Thoracic aorta (tissue), 2 donors: Measurements from ENCODE around the gene PCNX2. TPM values are rescaled to one million over a fixed set of nuclear protein-coding genes. Genes with fewer than 3 reads are reported as not detected.

Experiments used
- ATAC-seq: fragments of 150-250 bp; one replicate; pipeline ENCODE4 v1.8.0; 2017; ENCODE audit warnings: low read depth; ENCODE audit not compliant: insufficient number of reproducible peaks, low FRiP score
- DNase-seq: peaks from one replicate; pipeline ENCODE4 v3.0.0-alpha.2; 2020; ENCODE audit warnings: low spot score
- H3K27ac ChIP-seq, 2 donors: fragments of 200-600 bp; sonication (generic); 1 replicate in 1 of 2; 2 replicates in 1 of 2; pipeline ENCODE4 v1.5.1; 2016; ENCODE audit warnings: mild to moderate bottlenecking in 2 of 2, moderate library complexity in 2 of 2
- H3K27me3 ChIP-seq: fragments of 200-600 bp; sonication (generic); replicated peaks from 2 replicates; pipeline ENCODE4 v1.6.0; 2016; ENCODE audit warnings: mild to moderate bottlenecking; ENCODE audit not compliant: insufficient read depth
- H3K36me3 ChIP-seq: fragments of 200-600 bp; sonication (generic); one replicate; pipeline ENCODE4 v1.5.1; 2016
- H3K4me1 ChIP-seq, 2 donors: fragments of 200-600 bp; sonication (generic); 1 replicate in 1 of 2; 2 replicates in 1 of 2; pipeline versions ENCODE4 v1.5.1 to v1.6.0; 2016; ENCODE audit warnings: low read depth in 2 of 2, mild to moderate bottlenecking in 1 of 2; ENCODE audit not compliant: control insufficient read depth in 1 of 2
- H3K4me3 ChIP-seq: fragments of 200-600 bp; sonication (generic); 2 replicates; pipeline ENCODE4 v1.5.1; 2016; ENCODE audit warnings: mild to moderate bottlenecking
- H3K9me3 ChIP-seq: fragments of 200-600 bp; sonication (generic); 2 replicates; pipeline ENCODE4 v1.5.1; 2016
- total RNA-seq, 2 donors: library from RNA; depleted of rRNA; stranded (reverse); fragments of >200 nt; gene quantifications; one replicate each; pipeline versions ENCODE4 v1.1.0 to v1.2.3, GENCODE V29; 2016
- TF ChIP-seq, protein P1 (sequence below): fragments of 200-600 bp; sonication (generic); IDR thresholded peaks from one replicate; pipeline ENCODE4 v1.5.1; 2019; ENCODE audit warnings: antibody characterized with exemption

PCNX2 gene
- total RNA-seq, 2 donors from 2014 or later = 13.6 to 14.8 TPM

- Histone ChIP-seq H3K27ac (no peak overlapping the region), H3K36me3 (no peaks in the 10 kb centered on the region), H3K4me3 (no peak overlapping the region), H3K27me3 (no peaks in the 10 kb centered on the region), H3K9me3 (no peaks in the 10 kb centered on the region), H3K4me1 (no peaks in the 10 kb centered on the region)
- TF ChIP-seq, protein P1, sequence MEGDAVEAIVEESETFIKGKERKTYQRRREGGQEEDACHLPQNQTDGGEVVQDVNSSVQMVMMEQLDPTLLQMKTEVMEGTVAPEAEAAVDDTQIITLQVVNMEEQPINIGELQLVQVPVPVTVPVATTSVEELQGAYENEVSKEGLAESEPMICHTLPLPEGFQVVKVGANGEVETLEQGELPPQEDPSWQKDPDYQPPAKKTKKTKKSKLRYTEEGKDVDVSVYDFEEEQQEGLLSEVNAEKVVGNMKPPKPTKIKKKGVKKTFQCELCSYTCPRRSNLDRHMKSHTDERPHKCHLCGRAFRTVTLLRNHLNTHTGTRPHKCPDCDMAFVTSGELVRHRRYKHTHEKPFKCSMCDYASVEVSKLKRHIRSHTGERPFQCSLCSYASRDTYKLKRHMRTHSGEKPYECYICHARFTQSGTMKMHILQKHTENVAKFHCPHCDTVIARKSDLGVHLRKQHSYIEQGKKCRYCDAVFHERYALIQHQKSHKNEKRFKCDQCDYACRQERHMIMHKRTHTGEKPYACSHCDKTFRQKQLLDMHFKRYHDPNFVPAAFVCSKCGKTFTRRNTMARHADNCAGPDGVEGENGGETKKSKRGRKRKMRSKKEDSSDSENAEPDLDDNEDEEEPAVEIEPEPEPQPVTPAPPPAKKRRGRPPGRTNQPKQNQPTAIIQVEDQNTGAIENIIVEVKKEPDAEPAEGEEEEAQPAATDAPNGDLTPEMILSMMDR = no peak
- DNase-seq (no peak), ATAC-seq (no peak)
Observed at GRCh38 chr1:233144434-233144833, 151.1 kb downstream of the PCNX2 start.

- Histone ChIP-seq H3K27me3 (no peaks in the 10 kb centered on the region), H3K9me3 (no peaks in the 10 kb centered on the region), H3K36me3 (no peaks in the 10 kb centered on the region), H3K4me3 (no peak overlapping the region), H3K27ac (no peak overlapping the region), H3K4me1 (no peaks in the 10 kb centered on the region)
- TF ChIP-seq, protein P1 = no peak
- ATAC-seq (no peak), DNase-seq (no peak)
Observed at GRCh38 chr1:233143241-233143640, 152.3 kb downstream of the PCNX2 start.

GRCh38 chr1:233140974-233141373 lies 154.6 kb downstream of the PCNX2 start:
- H3K27me3 ChIP-seq = no peaks in the 10 kb centered on the region
- TF ChIP-seq, protein P1 = no peak
- no peaks in the 10 kb centered on the region for H3K36me3 ChIP-seq
- DNase-seq (no peak), ATAC-seq (no peak)
- H3K4me1 ChIP-seq = no peaks in the 10 kb centered on the region
- H3K9me3 ChIP-seq = no peaks in the 10 kb centered on the region
- H3K27ac ChIP-seq = no peak overlapping the region
- no peak overlapping the region for H3K4me3 ChIP-seq

- no peak for ATAC-seq
- no peaks in the 10 kb centered on the region for H3K9me3 ChIP-seq
- H3K4me3 ChIP-seq = no peak overlapping the region
- H3K36me3 ChIP-seq = no peaks in the 10 kb centered on the region
- no peak overlapping the region for H3K27ac ChIP-seq
- DNase-seq = no peak
- H3K27me3 ChIP-seq = no peaks in the 10 kb centered on the region
- TF ChIP-seq, protein P1 = no peak
- no peaks in the 10 kb centered on the region for H3K4me1 ChIP-seq
Observed at GRCh38 chr1:233140499-233140898, 155.0 kb downstream of the PCNX2 start.

GRCh38 chr1:233138788-233139585 lies 156.5 kb downstream of the PCNX2 start:
- TF ChIP-seq, protein P1 = no peak
- ATAC-seq (no peak), DNase-seq (no peak)
- H3K4me3 ChIP-seq = no peak overlapping the region
- no peaks in the 10 kb centered on the region for H3K36me3 ChIP-seq
- H3K27me3 ChIP-seq = no peaks in the 10 kb centered on the region
- no peaks in the 10 kb centered on the region for H3K4me1 ChIP-seq
- no peaks in the 10 kb centered on the region for H3K9me3 ChIP-seq
- no peak overlapping the region for H3K27ac ChIP-seq
